Fibroblast of mammary gland (primary cell): ENCODE data around the gene SORCS2.

Source experiments
- DNase-seq: peaks from one replicate; pipeline ENCODE4 v3.0.0-alpha.2; 2010; ENCODE audit warnings: low read depth
- H3K4me3 ChIP-seq: 2 replicates; pipeline ENCODE4 v1.5.1; 2011; ENCODE audit warnings: low read depth, mild to moderate bottlenecking, low read length, moderate library complexity; ENCODE audit not compliant: control insufficient read depth
- TF ChIP-seq, protein P1 (sequence below): conservative IDR thresholded peaks from 2 replicates; pipeline ENCODE4 v1.5.1; 2011; ENCODE audit warnings: low read depth, low read length, inconsistent platforms; ENCODE audit not compliant: control insufficient read depth, insufficient read depth

SORCS2 gene

DNA sequence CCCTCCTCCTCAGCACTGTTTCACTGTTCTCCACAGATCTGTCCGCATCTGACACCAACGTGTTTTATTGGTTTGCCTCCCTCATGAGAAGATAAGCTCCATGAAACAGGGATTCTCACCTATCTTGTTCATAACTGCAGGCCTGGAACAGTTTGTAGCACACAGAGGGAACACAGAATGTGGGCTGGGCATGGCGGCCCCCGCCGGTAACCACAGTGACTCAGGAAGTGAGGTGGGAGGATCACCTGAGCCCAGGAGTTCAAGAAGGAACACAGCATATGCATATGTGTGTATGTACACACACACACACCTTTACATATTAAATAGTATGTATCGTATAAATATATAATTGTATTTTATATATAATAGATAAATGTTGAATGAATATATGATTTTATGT lies 578.7 kb downstream of the SORCS2 start:
- H3K4me3 ChIP-seq = no peak overlapping the region

DNA sequence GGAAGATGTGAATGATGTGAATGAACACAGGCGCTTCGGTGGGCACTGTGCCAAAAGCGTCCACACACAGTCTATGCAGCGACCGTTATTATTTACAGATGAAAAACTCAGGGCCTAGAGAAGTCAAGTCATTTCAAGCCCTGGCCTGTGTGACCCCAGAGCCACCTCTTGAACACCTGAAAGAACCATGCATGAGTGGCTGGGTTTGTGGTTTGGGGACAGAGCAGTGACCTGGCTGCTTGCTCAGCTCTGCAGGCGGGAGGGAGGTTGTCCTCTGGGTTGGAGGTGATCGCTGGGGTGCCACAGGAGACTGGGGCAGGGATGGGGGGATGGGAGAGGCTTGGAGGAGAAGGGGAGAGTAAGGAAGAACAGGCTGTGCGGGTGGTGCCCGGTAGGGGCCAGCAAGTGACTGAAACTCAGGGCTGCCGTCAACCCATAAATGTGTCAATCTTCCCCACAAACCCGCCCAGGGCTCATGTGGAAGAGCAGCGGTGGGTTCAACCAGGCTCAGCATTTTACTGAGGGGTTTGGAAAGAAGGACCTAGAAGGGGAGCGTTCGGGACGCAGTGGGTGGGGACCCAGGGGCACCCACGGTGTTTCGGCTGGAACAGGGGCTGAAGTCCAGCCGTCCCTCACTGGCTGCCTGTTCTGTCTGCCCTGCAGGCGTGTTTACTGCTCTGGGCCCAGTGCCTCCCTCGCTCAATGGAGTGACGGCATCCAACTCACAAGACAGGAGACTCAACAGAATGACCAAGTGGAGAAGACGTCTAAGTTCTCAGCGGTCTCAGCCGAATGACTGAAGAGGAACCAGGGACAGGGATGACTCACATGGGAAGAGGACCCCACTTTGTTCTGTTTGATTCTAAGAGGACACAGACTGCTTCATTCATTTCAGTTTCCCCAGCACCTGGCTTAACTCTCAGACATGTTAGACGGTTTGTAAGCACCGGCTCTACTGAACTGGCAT lies 579.5 kb downstream of the SORCS2 start:
- TF ChIP-seq, protein P1, sequence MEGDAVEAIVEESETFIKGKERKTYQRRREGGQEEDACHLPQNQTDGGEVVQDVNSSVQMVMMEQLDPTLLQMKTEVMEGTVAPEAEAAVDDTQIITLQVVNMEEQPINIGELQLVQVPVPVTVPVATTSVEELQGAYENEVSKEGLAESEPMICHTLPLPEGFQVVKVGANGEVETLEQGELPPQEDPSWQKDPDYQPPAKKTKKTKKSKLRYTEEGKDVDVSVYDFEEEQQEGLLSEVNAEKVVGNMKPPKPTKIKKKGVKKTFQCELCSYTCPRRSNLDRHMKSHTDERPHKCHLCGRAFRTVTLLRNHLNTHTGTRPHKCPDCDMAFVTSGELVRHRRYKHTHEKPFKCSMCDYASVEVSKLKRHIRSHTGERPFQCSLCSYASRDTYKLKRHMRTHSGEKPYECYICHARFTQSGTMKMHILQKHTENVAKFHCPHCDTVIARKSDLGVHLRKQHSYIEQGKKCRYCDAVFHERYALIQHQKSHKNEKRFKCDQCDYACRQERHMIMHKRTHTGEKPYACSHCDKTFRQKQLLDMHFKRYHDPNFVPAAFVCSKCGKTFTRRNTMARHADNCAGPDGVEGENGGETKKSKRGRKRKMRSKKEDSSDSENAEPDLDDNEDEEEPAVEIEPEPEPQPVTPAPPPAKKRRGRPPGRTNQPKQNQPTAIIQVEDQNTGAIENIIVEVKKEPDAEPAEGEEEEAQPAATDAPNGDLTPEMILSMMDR = no peak
- H3K4me3 ChIP-seq = no peak overlapping the region
- DNase-seq = no peak

More for the DNA sequence above, 578.7 kb downstream of the SORCS2 start:
- TF ChIP-seq, protein P1 = no peak
- no peak for DNase-seq

DNA sequence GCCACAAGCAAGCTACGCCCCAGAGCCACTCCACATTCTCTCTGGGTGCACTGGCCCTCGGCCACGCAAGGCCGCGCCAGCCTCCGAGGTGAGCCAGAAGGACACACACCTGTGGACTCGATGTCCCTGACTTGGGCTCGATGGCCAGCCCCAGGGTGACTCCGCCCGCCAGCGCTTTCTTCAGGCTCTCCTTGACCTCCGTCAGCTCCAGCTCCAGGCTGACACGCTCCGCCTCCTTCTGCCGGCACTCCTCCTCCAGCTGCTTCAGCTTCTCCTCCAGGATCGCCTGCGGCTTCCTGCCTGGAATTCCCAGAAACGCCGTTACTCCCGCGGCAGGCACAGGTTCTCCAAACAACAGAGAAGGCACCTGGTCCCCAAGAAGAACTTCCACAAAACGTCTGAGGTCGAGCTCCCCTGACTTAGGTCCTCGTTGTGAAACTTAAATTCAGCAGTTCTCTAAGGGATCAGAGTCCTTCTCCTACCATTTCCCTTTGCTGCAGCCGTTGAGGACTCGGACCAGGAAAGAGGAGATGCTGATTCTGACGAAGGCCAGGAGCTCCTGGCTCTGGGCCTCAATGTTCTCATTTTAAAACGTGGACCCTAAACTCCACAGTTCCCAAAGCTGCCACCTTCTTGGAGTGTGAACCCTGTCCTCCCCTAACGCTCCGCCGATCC lies 580.5 kb downstream of the SORCS2 start:
- DNase-seq = peak; percentile 39
- TF ChIP-seq, protein P1 = no peak
- no peak overlapping the region for H3K4me3 ChIP-seq

DNA sequence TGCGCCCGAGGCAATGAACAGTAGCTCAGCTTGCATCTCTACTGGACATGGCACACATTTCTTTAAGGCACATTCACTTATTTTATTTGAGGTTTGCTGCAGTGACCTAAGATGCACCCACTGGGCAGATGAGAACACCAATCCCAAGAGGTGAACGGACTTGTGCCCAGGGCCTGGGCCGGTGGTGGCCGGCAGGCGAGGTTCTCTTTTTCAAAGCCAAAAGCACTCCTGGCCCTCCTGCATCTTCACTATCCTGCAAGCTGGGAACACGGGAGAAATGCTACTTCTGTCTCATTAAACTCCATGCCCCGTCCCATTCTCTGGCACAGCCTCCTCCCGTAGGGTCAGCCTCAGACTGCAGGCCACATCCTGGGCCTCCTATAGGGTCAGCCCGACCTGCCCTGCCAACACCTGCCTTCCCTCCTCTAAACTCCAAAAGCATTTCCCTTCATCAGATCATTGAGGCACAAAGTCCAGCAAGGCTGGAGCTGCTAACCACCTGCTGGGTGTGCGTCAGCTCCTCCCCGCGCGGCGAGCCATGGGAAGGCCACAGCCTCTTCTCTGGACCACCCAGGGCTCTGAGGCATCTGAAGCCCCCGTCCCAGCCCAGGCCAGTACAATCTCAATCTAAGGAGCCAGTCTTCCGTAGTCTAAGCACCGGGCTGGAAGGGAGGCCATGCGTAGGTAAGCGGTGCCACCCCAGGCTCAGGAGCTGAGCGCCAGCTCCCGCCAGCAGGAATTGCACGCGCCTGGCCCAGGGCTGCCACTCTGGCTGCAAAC lies 581.3 kb downstream of the SORCS2 start:
- DNase-seq = no peak
- H3K4me3 ChIP-seq = no peak overlapping the region
- TF ChIP-seq, protein P1 = no peak

DNA sequence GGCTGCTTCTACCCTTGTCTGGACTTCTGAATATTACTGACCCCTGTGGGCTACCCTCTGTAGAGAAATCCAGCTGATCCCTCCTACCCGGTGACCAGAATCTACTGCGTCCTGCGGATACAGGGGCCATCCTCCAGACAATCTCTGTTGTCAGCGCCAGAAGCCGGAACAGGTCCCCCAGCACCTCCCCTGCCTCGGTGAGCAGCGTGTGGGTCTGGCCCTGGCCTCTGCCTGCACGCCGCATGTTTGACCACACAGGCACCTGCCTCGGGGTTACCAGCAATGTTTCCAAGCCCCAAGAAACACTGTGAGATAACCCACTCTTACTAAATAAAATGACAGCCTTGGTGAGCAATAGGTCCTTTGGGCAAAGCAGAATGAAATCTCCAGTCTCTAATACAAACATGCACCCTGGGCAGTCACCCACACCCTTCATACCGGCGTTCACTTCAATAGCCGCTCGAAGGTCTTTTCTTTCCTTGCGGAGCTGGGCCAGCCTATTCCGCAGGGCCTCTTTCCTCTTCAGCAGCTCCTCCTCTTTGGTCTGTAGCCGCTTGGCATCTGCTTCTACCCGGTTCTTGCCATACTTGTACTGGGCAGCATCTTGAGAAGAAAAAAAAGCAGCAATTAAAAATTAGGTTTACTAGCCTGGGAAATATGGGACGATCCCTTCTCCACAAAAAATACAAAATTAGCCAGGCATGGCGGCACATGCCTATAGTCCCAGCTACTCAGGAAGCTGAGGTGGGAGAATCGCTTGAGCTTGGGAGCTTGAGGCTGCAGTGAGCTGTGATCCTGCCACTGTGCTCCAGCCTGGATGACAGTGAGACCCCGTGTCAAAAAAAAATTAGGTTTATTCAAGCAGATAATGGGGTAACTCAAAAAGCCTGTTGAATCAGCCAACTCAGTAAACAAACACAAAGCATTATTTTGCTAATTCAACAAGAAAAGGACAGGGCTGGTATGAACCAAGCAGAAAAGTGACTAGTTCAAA lies 582.3 kb downstream of the SORCS2 start:
- H3K4me3 ChIP-seq = no peak overlapping the region
- TF ChIP-seq, protein P1 = no peak
- no peak for DNase-seq
